Posterior cingulate gyrus (tissue), 11 donors: ENCODE measurements around the gene C1GALT1C1.
A peak's percentile ranks its signal among the peaks of the same experiment; 100 is the strongest.
"Not testable (repeated sequence)": the region's sequence is repeated elsewhere in the genome, so short reads cannot be mapped to it uniquely, and the experiment has no call there.

Experiments used
- DNase-seq, 10 donors: peaks; one replicate each; pipeline versions ENCODE4 v3.0.0 to v3.0.0-alpha.2; 2020 to 2021; ENCODE audit warnings: mixed read lengths in 3 of 10
- intact Hi-C: fragments of 100-400 bp; cut with DNase I; formaldehyde crosslinking; loops from one replicate; pipeline ENCODE4 v1.15.1; 2023

C1GALT1C1 gene

GRCh38 chrX:120629667-120630537 lies at the start of gene C1GALT1C1:
C1GALT1C1 (minus strand) TSS chrX:120630054; CDS start chrX:120627166, 2,888 bp downstream.
- intact Hi-C loops: loop anchor here (2.0 kb wide), 1 partner anchor 67 kb away; no protein-coding TSS in a partner anchor
- DNase-seq: peak; percentile 73 to 99 (median 84)

GRCh38 chrX:120677004-120677652 lies 47.3 kb upstream of the C1GALT1C1 start:
- intact Hi-C loops: no loop called here
- DNase-seq: no peak

- no peak for DNase-seq
- intact Hi-C loops: no loop called here
Measured at GRCh38 chrX:120672841-120673530, 43.1 kb upstream of the C1GALT1C1 start.

GRCh38 chrX:120672389-120672788 lies 42.5 kb upstream of the C1GALT1C1 start:
- intact Hi-C loops: no loop called here
- DNase-seq: no peak

- intact Hi-C loops: no loop called here
- no peak for DNase-seq
Measured at GRCh38 chrX:120671963-120672362, 42.1 kb upstream of the C1GALT1C1 start.

- intact Hi-C loops: no loop called here
- no peak for DNase-seq
Measured at GRCh38 chrX:120668357-120668756, 38.5 kb upstream of the C1GALT1C1 start.

GRCh38 chrX:120664535-120664934 lies 34.7 kb upstream of the C1GALT1C1 start:
- intact Hi-C loops: loop anchor here (5.0 kb wide), 1 partner anchor 167 kb away; no protein-coding TSS in a partner anchor
- not testable (repeated sequence) for DNase-seq

GRCh38 chrX:120664081-120664480 lies 34.2 kb upstream of the C1GALT1C1 start:
- DNase-seq: no peak
- intact Hi-C loops: loop anchor here (5.0 kb wide), 1 partner anchor 167 kb away; no protein-coding TSS in a partner anchor

- intact Hi-C loops: loop anchor here (5.0 kb wide), 1 partner anchor 165 kb away; no protein-coding TSS in a partner anchor
- no peak for DNase-seq
Measured at GRCh38 chrX:120662662-120663061, 32.8 kb upstream of the C1GALT1C1 start.

- no peak for DNase-seq
- intact Hi-C loops: loop anchor here (5.0 kb wide), 1 partner anchor 163 kb away; no protein-coding TSS in a partner anchor
Measured at GRCh38 chrX:120660637-120661036, 30.8 kb upstream of the C1GALT1C1 start.

GRCh38 chrX:120653000-120653399 lies 23.1 kb upstream of the C1GALT1C1 start:
- intact Hi-C loops: no loop called here
- DNase-seq: no peak

GRCh38 chrX:120652256-120652655 lies 22.4 kb upstream of the C1GALT1C1 start:
- DNase-seq, intact Hi-C loops: not testable (repeated sequence)

GRCh38 chrX:120647127-120647526 lies 17.3 kb upstream of the C1GALT1C1 start:
- no peak for DNase-seq
- intact Hi-C loops: no loop called here

GRCh38 chrX:120642871-120643270 lies 13.0 kb upstream of the C1GALT1C1 start:
- no peak for DNase-seq
- intact Hi-C loops: no loop called here

GRCh38 chrX:120638619-120639018 lies 8.8 kb upstream of the C1GALT1C1 start:
- no peak for DNase-seq
- intact Hi-C loops: no loop called here

- intact Hi-C loops: no loop called here
- DNase-seq: no peak
Measured at GRCh38 chrX:120625371-120625770, 4.5 kb downstream of the C1GALT1C1 start.

GRCh38 chrX:120617996-120618630 lies 11.7 kb downstream of the C1GALT1C1 start:
- DNase-seq: no peak
- intact Hi-C loops: no loop called here

- intact Hi-C loops: no loop called here
- DNase-seq: no peak
Measured at GRCh38 chrX:120614816-120615215, 15.0 kb downstream of the C1GALT1C1 start.

GRCh38 chrX:120612086-120612485 lies 17.8 kb downstream of the C1GALT1C1 start:
- intact Hi-C loops: no loop called here
- no peak for DNase-seq

- intact Hi-C loops: loop anchor here (5.0 kb wide), 1 partner anchor 42 kb away; the partner anchor contains the start of gene CUL4B
- peak in 1 of 10 donors; percentile 8 for DNase-seq
Measured at GRCh38 chrX:120604361-120604782, 25.5 kb downstream of the C1GALT1C1 start.
